KMS-11 (cell line): Measurements from ENCODE around the gene BMPR1A.

ENCODE experiments used
- H2AFZ ChIP-seq: fragments of 200-600 bp; sonication (generic); 2 replicates; pipeline ENCODE4 v1.6.1; 2016; ENCODE audit warnings: antibody characterized with exemption, mixed run types, low read depth
- H3K27ac ChIP-seq: fragments of 200-600 bp; sonication (generic); 2 replicates; pipeline ENCODE4 v1.6.1; 2016; ENCODE audit warnings: mild to moderate bottlenecking, mixed run types
- H3K27me3 ChIP-seq: fragments of 200-600 bp; sonication (generic); 2 replicates; pipeline ENCODE4 v1.6.1; 2017; ENCODE audit warnings: mild to moderate bottlenecking, low read depth, mixed run types, moderate library complexity; ENCODE audit not compliant: insufficient read depth
- H3K36me3 ChIP-seq: fragments of 200-600 bp; sonication (generic); 2 replicates; pipeline ENCODE4 v1.6.1; 2017; ENCODE audit warnings: mild to moderate bottlenecking, mixed run types; ENCODE audit not compliant: insufficient read depth
- H3K4me1 ChIP-seq: fragments of 200-600 bp; sonication (generic); 2 replicates; pipeline ENCODE4 v1.6.1; 2016; ENCODE audit warnings: mild to moderate bottlenecking, low read depth, mixed run types; ENCODE audit not compliant: poor library complexity, severe bottlenecking
- H3K4me2 ChIP-seq: fragments of 200-600 bp; sonication (generic); 2 replicates; pipeline ENCODE4 v1.7.0; 2016; ENCODE audit warnings: mild to moderate bottlenecking, mixed run types
- H3K4me3 ChIP-seq: fragments of 200-600 bp; sonication (generic); IDR thresholded peaks from 2 replicates; pipeline ENCODE4 v1.6.1; 2017; ENCODE audit warnings: low read depth, low read length, mixed read lengths; ENCODE audit not compliant: insufficient read depth
- H3K79me2 ChIP-seq: fragments of 200-600 bp; sonication (generic); 2 replicates; pipeline ENCODE4 v1.6.1; 2016; ENCODE audit warnings: low read depth, mixed run types; ENCODE audit not compliant: insufficient read depth
- H3K9ac ChIP-seq: fragments of 200-600 bp; sonication (generic); 2 replicates; pipeline ENCODE4 v1.6.1; 2016; ENCODE audit warnings: mild to moderate bottlenecking, mixed run types
- H4K20me1 ChIP-seq: fragments of 200-600 bp; sonication (generic); 2 replicates; pipeline ENCODE4 v1.6.1; 2016; ENCODE audit warnings: mild to moderate bottlenecking, mixed run types; ENCODE audit not compliant: insufficient read depth
- TF ChIP-seq, protein P1 (sequence below): fragments of 200-600 bp; sonication (generic); conservative IDR thresholded peaks from 2 replicates; pipeline ENCODE4 v1.6.1; 2017; ENCODE audit warnings: low read depth, mild to moderate bottlenecking, antibody characterized with exemption, low read length, moderate library complexity, mixed read lengths

BMPR1A gene

DNA sequence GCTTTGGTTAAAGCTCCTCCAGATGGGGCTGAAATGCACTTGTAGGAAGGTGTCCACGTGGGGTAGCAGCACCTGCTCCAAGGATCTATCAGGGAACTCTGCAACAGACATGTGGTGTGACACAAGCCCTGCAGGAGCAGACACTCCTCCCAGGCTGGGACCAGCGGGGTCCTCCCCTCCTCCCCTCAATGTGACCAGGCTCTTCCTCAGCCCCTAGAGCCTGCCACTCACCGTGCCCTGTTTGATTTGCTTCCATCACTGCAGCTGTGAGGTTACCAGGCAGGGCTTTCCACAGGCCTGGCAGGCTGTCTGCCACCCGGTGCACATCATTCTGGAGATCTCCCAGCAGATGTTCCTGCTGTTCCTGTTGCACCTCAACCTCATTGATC lies 187.6 kb downstream of the BMPR1A start:
- Histone ChIP-seq H3K79me2 (no peaks in the 10 kb centered on the region), H3K36me3 (no peaks in the 10 kb centered on the region), H3K4me3 (no peak overlapping the region), H3K27ac (no peak overlapping the region), H3K4me1 (no peaks in the 10 kb centered on the region), H3K27me3 (no peaks in the 10 kb centered on the region), H4K20me1 (no peaks in the 10 kb centered on the region), H2AFZ (no peak overlapping the region), H3K9ac (no peak overlapping the region), H3K4me2 (no peak overlapping the region)
- TF ChIP-seq, protein P1, sequence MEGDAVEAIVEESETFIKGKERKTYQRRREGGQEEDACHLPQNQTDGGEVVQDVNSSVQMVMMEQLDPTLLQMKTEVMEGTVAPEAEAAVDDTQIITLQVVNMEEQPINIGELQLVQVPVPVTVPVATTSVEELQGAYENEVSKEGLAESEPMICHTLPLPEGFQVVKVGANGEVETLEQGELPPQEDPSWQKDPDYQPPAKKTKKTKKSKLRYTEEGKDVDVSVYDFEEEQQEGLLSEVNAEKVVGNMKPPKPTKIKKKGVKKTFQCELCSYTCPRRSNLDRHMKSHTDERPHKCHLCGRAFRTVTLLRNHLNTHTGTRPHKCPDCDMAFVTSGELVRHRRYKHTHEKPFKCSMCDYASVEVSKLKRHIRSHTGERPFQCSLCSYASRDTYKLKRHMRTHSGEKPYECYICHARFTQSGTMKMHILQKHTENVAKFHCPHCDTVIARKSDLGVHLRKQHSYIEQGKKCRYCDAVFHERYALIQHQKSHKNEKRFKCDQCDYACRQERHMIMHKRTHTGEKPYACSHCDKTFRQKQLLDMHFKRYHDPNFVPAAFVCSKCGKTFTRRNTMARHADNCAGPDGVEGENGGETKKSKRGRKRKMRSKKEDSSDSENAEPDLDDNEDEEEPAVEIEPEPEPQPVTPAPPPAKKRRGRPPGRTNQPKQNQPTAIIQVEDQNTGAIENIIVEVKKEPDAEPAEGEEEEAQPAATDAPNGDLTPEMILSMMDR: no peak

- no peak overlapping the region for H3K4me3 ChIP-seq
- no peak overlapping the region for H3K27ac ChIP-seq
- TF ChIP-seq, protein P1: no peak
- H3K36me3 ChIP-seq: no peaks in the 10 kb centered on the region
- H3K4me2 ChIP-seq: no peak overlapping the region
- no peaks in the 10 kb centered on the region for H3K79me2 ChIP-seq
- H4K20me1 ChIP-seq: no peaks in the 10 kb centered on the region
- H3K4me1 ChIP-seq: no peaks in the 10 kb centered on the region
- H3K27me3 ChIP-seq: no peaks in the 10 kb centered on the region
- no peak overlapping the region for H3K9ac ChIP-seq
- no peak overlapping the region for H2AFZ ChIP-seq
Measured at GRCh38 chr10:86944471-86944870, 188.1 kb downstream of the BMPR1A start.

DNA sequence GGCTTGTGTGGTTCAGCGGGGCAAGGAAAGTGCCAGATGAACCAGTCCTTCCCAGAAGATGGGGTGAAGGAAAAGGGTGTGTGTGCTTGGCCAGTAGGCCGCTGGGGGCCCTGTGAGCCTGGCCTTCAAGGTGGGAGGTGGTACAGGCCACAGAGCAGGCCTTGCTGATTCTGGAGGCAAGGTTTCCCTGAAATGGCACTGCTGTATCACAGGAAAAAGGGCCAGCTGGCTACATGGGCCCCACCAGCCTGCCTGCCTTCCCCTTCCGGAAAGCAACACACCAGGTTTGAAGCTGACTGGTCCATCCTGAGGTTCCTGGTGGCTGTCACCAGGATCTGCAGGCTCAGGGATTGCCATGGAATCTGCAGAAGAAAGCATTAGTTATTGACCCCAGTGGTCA lies 188.5 kb downstream of the BMPR1A start:
- no peaks in the 10 kb centered on the region for H3K4me1 ChIP-seq
- TF ChIP-seq, protein P1: no peak
- no peaks in the 10 kb centered on the region for H3K36me3 ChIP-seq
- no peak overlapping the region for H3K4me2 ChIP-seq
- no peak overlapping the region for H3K9ac ChIP-seq
- no peak overlapping the region for H3K27ac ChIP-seq
- no peaks in the 10 kb centered on the region for H4K20me1 ChIP-seq
- no peak overlapping the region for H3K4me3 ChIP-seq
- H3K79me2 ChIP-seq: no peaks in the 10 kb centered on the region
- H3K27me3 ChIP-seq: no peaks in the 10 kb centered on the region
- H2AFZ ChIP-seq: no peak overlapping the region

GRCh38 chr10:86945361-86946212 lies 189.2 kb downstream of the BMPR1A start:
- Histone ChIP-seq H3K79me2 (no peaks in the 10 kb centered on the region), H4K20me1 (no peaks in the 10 kb centered on the region), H3K4me2 (no peak overlapping the region), H3K27me3 (no peaks in the 10 kb centered on the region), H2AFZ (no peak overlapping the region), H3K36me3 (no peaks in the 10 kb centered on the region), H3K27ac (no peak overlapping the region), H3K9ac (no peak overlapping the region), H3K4me3 (no peak overlapping the region), H3K4me1 (no peaks in the 10 kb centered on the region)
- TF ChIP-seq, protein P1: no peak
